Left ventricle myocardium superior (tissue), 1 donor: Measurements from ENCODE around the gene MDH1B. TPM values are rescaled to one million over a fixed set of nuclear protein-coding genes. Genes with fewer than 3 reads are reported as not detected.
"Not testable (repeated sequence)": the region's sequence is repeated elsewhere in the genome, so short reads cannot be mapped to it uniquely, and the experiment has no call there.

ENCODE experiments used
- ATAC-seq: fragments of 200-7000 bp; cut with Tn5 transposase; one replicate; pipeline ENCODE4 v1.9.1; 2020; ENCODE audit warnings: mild to moderate bottlenecking, moderate library complexity
- DNase-seq: peaks from one replicate; pipeline ENCODE4 v3.0.0-alpha.2; 2020
- intact Hi-C: fragments of 100-400 bp; cut with micrococcal nuclease; formaldehyde crosslinking; loops from one replicate; pipeline ENCODE4 v1.11.0; 2022
- long read RNA-seq: library from polyadenylated mRNA; unstranded; transcript quantifications from one replicate; pipeline ENCODE4 v2.0.0, GENCODE V29; 2021
- total RNA-seq: library from RNA; stranded (reverse); fragmentation: NEBNext Ultra II Directional; extraction: Animal tissue kit (Norgen Biotek cat#: 25700); gene quantifications from one replicate; pipeline ENCODE4 v1.2.1, GENCODE V29; 2021
- donor health status: DM: no; HTN: yes; CAD: no; lungs with severe emphysema.

Gene MDH1B
- total RNA-seq, result 1.0 TPM
- long read RNA-seq, partial matches to known transcripts, result 1 of 1 reads
- long read RNA-seq, other reads (novel, unspliced or antisense), result 0 of 1 reads

GRCh38 chr2:206765242-206766056 lies at the start of gene MDH1B, which contains the start of gene FASTKD2:
Gene MDH1B (minus strand): TSS chr2:206765328. CDS start chr2:206765271, 57 bp downstream.
Gene FASTKD2 (plus strand): TSS chr2:206765606. CDS start chr2:206766694, 1,088 bp downstream.
- DNase-seq, result peak; percentile 93
- intact Hi-C loops, result no loop called here
- peak; percentile 99 for ATAC-seq

GRCh38 chr2:206814498-206814897 lies 49.4 kb upstream of the MDH1B start:
- no peak for DNase-seq
- no peak for ATAC-seq
- intact Hi-C loops, result no loop called here

GRCh38 chr2:206812471-206812870 lies 47.3 kb upstream of the MDH1B start:
- DNase-seq, intact Hi-C loops, ATAC-seq: not testable (repeated sequence)

GRCh38 chr2:206807624-206808023 lies 42.5 kb upstream of the MDH1B start:
- intact Hi-C loops, DNase-seq, ATAC-seq: not testable (repeated sequence)

- intact Hi-C loops, result no loop called here
- no peak for DNase-seq
- no peak for ATAC-seq
Measured at GRCh38 chr2:206805887-206806607, 40.9 kb upstream of the MDH1B start.

GRCh38 chr2:206804326-206804725 lies 39.2 kb upstream of the MDH1B start:
- no peak for ATAC-seq
- intact Hi-C loops, result loop anchor here (5.0 kb wide), 1 partner anchor 673 kb away; no protein-coding TSS in a partner anchor
- no peak for DNase-seq

GRCh38 chr2:206802654-206803514 lies 37.8 kb upstream of the MDH1B start:
- intact Hi-C loops, result loop anchor here (5.0 kb wide), 1 partner anchor 674 kb away; no protein-coding TSS in a partner anchor
- ATAC-seq (no peak), DNase-seq (no peak)

GRCh38 chr2:206801418-206802189 lies 36.5 kb upstream of the MDH1B start:
- ATAC-seq (no peak), DNase-seq (no peak)
- intact Hi-C loops, result loop anchor here (5.0 kb wide), 1 partner anchor 676 kb away; no protein-coding TSS in a partner anchor

- DNase-seq (peak; percentile 36), ATAC-seq (peak; percentile 84)
- intact Hi-C loops, result loop anchor here (5.0 kb wide), 1 partner anchor 677 kb away; no protein-coding TSS in a partner anchor
Measured at GRCh38 chr2:206800506-206801417, 35.6 kb upstream of the MDH1B start.

- DNase-seq (no peak), ATAC-seq (no peak)
- intact Hi-C loops, result loop anchor here (10.0 kb wide), 1 partner anchor 176 kb away; no protein-coding TSS in a partner anchor
Measured at GRCh38 chr2:206799083-206799482, 34.0 kb upstream of the MDH1B start.

GRCh38 chr2:206798000-206798399 lies 32.9 kb upstream of the MDH1B start:
- DNase-seq, result no peak
- no peak for ATAC-seq
- intact Hi-C loops, result loop anchor here (10.0 kb wide), 1 partner anchor 177 kb away; no protein-coding TSS in a partner anchor

- intact Hi-C loops, result loop anchor here (10.0 kb wide), 1 partner anchor 177 kb away; no protein-coding TSS in a partner anchor
- DNase-seq (no peak), ATAC-seq (no peak)
Measured at GRCh38 chr2:206797376-206797775, 32.2 kb upstream of the MDH1B start.

GRCh38 chr2:206792645-206793044 lies 27.5 kb upstream of the MDH1B start:
- intact Hi-C loops, result loop anchor here (10.0 kb wide), 1 partner anchor 182 kb away; no protein-coding TSS in a partner anchor
- ATAC-seq, result no peak
- no peak for DNase-seq

GRCh38 chr2:206790311-206790935 lies 25.3 kb upstream of the MDH1B start:
- intact Hi-C loops, result loop anchor here (10.0 kb wide), 1 partner anchor 184 kb away; no protein-coding TSS in a partner anchor
- no peak for DNase-seq
- no peak for ATAC-seq

- ATAC-seq, result no peak
- intact Hi-C loops, result loop anchor here (5.0 kb wide), 1 partner anchor 92 kb away; no protein-coding TSS in a partner anchor
Measured at GRCh38 chr2:206784559-206785353, 19.6 kb upstream of the MDH1B start.

More at GRCh38 chr2:206784559-206785353, 19.6 kb upstream of the MDH1B start:
- no peak for DNase-seq
